Measurements from ENCODE around the gene TARP.

The TARP gene

GRCh38 chr7:38283107-38283506, 9.7 kb upstream of the TARP start:
- in situ Hi-C loops (cut with MboI; ENCODE audit: low sequenced_read_pairs, unreplicated experiment): no loop called here
- no peak for TF ChIP-seq CTCF (IDR thresholded peaks at IDR 0.05; ENCODE audit: borderline replicate concordance, control extremely low read depth, extremely low read depth, insufficient read depth, missing control alignments)
- DNase-seq (ENCODE audit: low spot score): no peak

- in situ Hi-C loops (cut with MboI; ENCODE audit: low sequenced_read_pairs, unreplicated experiment): no loop called here
- DNase-seq (ENCODE audit: low spot score): no peak
- no peak for TF ChIP-seq CTCF (IDR thresholded peaks at IDR 0.05; ENCODE audit: borderline replicate concordance, control extremely low read depth, extremely low read depth, insufficient read depth, missing control alignments)
Observed at GRCh38 chr7:38282081-38282480, 8.6 kb upstream of the TARP start.

GRCh38 chr7:38281266-38281665, 7.8 kb upstream of the TARP start:
- in situ Hi-C loops (cut with MboI; ENCODE audit: low sequenced_read_pairs, unreplicated experiment): no loop called here
- no peak for TF ChIP-seq CTCF (IDR thresholded peaks at IDR 0.05; ENCODE audit: borderline replicate concordance, control extremely low read depth, extremely low read depth, insufficient read depth, missing control alignments)
- DNase-seq (ENCODE audit: low spot score): no peak

GRCh38 chr7:38280707-38281106, 7.3 kb upstream of the TARP start:
- no peak for DNase-seq (ENCODE audit: low spot score)
- TF ChIP-seq CTCF (IDR thresholded peaks at IDR 0.05; ENCODE audit: borderline replicate concordance, control extremely low read depth, extremely low read depth, insufficient read depth, missing control alignments): no peak
- in situ Hi-C loops (cut with MboI; ENCODE audit: low sequenced_read_pairs, unreplicated experiment): no loop called here

GRCh38 chr7:38280000-38280399, 6.6 kb upstream of the TARP start:
- TF ChIP-seq CTCF (IDR thresholded peaks at IDR 0.05; ENCODE audit: borderline replicate concordance, control extremely low read depth, extremely low read depth, insufficient read depth, missing control alignments): no peak
- DNase-seq (ENCODE audit: low spot score): no peak
- in situ Hi-C loops (cut with MboI; ENCODE audit: low sequenced_read_pairs, unreplicated experiment): no loop called here

- DNase-seq (ENCODE audit: low spot score): no peak
- in situ Hi-C loops (cut with MboI; ENCODE audit: low sequenced_read_pairs, unreplicated experiment): no loop called here
- TF ChIP-seq CTCF (IDR thresholded peaks at IDR 0.05; ENCODE audit: borderline replicate concordance, control extremely low read depth, extremely low read depth, insufficient read depth, missing control alignments): no peak
Observed at GRCh38 chr7:38276096-38276877, 2.9 kb upstream of the TARP start.

Measured in GM13976 (cell line).